CD1c-positive myeloid dendritic cell (primary cell): ENCODE results near the gene TM4SF18.

Experiments used
- DNase-seq: peaks from one replicate; pipeline ENCODE4 v3.0.0-alpha.2; 2016; ENCODE audit errors: extremely low spot score

TM4SF18 gene

DNA sequence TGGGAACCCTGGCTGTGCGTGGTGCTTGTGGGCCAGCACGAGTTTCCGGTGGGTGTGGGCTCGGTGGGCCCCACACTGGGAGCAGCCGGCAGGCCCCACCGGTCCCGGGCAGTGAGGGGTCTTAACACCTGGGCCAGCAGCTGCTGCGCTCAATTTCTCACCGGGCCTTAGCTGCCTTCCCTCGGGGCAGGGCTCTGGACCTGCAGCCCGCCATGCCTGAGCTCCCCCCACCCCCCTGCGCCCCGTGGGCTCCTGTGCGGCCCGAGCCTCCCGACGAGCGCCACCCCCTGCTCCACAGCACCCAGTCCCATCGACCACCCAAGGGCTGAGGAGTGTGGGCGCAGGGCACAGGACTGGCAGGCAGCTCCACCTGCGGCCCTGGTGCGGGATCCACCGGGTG is 49.4 kb downstream of the TM4SF18 start:
- no peak for DNase-seq

DNA sequence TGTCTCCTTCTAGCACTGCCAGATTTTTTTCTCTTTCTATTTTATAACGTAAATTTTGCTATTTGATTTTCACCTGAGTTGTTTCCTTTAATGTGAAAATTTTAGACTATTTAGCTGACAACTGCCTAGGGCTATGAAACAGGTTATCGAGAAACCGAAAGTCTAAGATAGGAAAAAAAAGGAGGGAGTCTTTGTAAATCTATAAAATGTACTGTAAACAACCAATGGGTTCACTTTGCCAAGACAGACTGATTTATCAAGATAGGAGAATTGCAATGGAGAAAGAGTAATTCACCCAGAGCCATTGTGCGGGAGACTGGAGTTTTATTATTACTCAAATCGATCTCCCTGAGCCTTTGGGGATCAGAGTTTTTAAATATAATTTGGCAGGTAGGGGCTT is 50.0 kb downstream of the TM4SF18 start:
- DNase-seq, result no peak

DNA sequence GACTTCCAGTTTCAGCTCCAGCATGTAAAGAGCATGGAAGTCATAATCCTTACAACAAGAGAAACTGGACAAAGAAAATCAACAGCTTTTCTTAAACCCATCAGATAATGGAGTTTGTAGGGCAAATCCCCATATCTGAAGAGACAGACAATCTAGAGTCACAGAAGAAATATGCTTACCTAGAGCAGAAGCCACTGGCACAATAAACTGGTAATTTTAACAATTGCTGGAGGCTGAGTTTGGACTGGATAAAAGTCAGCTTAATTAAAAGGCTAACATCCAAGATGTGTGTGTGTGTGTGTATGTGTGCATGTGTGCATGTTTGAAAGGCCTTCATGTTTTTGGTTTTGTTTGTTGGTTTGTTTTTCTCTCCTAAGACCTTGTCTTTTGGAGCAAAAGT is 50.6 kb downstream of the TM4SF18 start:
- no peak for DNase-seq

DNA sequence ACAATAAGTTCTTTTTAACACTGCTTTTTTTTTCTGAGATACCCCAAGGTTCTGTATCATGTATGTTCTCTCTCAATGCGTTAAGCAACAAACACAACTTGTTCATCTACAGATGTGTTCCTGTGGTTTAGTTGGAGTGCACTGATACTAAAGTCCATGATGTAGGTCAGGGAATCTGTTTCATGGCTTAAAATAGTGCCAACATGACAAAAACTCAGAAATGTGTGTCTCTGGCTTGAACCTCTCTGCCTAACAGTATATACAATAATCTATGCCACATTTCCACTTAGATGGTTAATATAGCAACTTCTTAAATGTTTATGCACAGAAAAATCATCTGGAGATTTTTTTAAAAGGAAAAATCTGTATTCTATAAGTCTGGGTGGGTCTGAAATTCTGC is 51.1 kb downstream of the TM4SF18 start:
- DNase-seq, result no peak

DNA sequence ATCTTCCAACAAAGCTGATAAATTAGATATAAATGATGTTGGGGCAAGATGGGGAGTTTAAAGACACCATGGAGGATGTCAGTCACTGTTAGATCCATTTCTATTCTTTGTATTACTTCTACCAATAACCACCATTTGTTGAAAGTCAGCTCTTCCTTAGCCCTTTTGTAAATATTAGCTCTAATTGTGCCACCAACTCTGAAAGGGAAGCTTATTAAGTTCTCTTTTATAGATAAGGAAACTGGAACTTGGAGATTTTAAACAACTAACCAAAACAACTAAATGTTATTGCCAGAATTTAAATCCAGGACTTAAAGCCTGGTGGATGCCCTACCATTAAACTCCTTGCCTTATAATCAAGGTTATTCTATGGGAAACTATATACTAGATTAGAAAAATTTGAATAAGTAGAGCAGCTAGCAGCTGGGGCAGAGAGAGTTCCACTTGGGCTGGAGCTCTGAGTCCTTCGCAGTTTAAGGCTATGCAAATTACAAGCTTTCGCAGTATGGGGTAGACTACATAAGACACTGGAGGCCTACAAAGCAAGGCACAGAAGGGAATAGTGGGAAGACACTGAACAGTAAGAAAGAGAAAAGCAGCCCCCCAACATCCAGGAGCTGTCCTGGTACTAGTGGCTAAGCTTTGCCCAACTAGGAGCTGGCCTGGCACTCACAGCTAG is 52.6 kb downstream of the TM4SF18 start:
- no peak for DNase-seq

DNA sequence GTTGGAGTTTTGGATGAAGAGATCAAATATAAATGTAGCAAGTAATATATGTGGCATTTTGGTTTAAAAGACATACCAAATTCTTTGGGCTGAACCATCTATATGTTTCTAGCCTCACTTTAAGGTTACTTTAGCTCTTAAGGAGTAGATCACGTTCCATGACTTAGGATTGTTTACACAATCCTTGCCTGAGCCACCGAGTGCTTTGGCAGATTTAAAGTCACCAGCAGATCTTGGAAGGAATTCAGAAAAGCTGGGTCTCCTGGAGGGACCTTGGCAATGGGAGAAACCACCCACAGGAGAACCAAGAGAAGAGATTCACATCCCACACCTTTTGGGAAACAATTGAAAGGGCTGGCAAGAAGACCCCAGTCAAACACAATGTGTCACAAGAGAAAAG is 54.5 kb downstream of the TM4SF18 start:
- DNase-seq, result no peak

DNA sequence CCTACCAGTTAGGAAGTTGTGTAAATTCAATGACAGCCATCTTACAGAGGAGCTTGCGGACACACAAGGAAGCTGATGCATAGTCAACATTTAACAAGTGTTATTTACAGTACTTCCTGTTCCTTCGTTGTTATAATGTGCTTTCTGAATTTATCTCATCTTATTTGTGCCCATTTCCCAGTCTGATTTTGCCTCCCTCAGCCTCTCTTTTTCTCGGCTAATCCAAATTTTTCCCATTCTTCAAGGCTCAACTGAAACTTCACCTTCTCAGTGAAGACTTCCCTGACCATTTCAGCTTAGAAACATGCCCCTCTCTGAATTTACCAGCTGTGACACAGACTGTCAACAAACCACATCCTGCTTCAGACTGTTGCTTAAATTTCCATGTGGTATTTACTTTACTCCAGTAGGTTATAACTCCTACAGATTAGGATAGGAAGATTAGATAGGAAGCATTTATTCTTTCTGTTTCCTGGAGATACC is 56.1 kb downstream of the TM4SF18 start:
- DNase-seq, result peak; percentile 34

DNA sequence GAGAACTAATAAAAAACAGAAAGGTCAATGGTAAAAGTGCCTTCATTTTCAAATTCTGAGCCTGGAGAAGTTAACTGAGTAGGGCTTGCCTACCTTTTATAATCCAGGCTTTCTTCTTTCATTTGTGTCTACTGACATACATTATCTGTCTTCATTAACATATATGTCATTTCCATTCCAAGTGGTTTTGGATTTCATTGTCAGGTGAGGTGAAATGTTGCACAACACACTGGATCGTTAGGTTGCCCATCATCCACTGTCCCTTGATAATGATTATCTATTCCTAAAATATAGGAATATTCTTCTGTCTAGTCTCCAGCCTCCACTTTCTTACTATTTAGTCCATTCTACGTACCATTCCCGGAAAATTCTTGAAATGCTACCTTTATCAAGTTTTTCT is 56.8 kb downstream of the TM4SF18 start:
- no peak for DNase-seq

DNA sequence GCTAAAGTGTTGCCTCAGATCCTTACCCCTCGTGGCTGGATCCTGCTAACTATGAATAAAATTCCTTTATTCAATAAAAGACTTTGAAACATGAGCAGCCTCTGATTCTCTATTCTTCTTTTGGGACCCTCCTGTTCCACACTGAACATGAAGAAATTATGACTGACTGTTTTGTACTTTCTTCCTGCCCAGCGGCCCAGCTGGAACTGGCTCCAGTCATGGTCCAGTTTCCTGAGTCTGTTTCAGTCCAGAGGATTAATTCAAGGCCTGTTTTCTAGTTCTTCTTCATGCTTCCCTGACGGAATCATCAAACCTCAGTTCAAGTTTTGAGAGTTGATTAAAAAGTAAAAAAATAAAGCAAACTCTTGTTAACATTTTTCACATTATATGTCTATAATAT is 59.2 kb downstream of the TM4SF18 start:
- no peak for DNase-seq

DNA sequence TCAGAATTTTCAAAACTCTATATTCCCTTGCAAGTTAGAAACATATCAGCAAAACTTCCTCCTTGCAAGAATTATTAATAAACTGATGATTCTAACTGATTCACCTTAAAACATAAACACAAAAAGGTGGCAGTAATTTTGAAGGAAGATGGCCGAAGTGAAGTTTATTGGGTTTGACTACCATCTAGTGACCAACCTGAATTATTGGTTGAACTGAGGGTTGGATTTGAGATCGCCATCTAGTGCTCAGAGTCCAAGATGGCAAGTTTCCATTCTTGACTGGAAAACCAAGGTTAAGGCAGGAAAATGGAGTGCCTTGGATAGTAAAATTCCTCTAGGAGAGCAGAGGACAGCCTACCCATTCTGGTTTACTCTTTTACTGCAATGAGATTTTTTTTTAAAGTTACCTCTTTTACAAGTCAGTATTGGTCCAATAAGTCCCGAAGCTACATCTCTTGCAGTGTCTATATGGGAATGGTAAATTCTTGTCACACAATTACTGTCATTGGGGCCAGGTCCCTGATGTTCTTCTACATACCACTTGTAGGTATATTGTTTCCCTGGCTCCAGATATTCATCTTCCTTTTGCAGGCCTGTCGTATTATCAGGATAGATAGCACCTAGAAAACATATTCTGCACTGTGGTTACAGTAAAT is 60.2 kb downstream of the TM4SF18 start:
- DNase-seq, result peak; percentile 87

DNA sequence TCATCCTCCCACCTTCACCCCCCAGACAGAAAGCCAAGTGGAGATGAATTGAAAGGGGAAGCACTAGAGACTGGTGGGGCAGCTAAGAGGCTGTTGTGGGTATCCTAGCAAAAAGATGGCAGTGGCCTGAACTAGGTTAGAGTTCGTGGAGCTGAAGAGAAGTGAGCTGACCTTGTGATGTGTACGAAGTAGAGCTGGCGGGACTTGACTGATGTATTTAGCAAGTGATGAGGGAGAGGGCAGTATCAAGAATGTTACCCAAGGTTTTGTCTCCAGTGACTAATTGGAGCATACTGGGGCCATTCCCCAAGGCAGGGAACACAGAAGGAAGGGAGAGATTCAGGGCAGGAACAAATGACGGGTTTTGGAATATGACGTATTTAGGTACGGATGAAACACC is 61.8 kb downstream of the TM4SF18 start:
- DNase-seq, result no peak

DNA sequence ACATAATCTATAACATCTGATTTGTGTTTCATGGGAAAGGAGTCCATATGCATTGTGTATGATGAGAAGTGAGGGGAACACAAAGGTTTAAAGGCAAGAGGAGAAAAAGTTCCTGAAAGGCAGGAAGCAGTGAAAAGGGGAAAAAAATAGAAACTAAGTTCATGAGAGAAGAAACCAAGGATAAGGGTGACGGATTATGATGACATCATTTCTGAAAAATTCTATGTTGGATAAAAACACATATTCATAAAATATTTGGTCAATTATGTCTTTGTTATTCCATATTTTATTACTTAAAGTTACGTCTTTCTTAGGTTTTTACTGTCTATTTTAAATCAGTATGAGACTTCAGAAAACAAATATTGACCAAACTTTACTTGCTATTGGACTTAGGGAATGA is 63.3 kb downstream of the TM4SF18 start:
- DNase-seq, result no peak

DNA sequence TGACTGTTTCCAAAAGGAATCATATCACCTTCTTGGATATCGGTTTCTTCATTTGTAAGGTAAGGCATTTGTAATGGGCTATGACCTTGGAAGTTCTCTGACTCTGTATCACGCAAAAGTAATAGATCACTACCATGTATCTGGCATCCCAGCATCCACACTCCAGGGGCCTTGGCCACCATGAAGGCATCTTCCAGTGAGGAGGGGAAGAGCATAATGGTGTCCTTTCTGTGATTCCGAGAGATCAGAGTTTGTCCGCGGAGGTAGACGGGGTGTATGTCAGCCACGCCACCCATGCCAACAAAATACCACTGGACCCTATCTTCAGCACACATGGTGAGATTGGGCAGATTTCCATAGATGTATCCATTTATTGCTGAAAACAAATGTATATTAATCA is 63.7 kb downstream of the TM4SF18 start:
- DNase-seq, result no peak
